K562 (cell line): Measurements from ENCODE around the gene LRRC3. TPM values are rescaled to one million over a fixed set of nuclear protein-coding genes. Genes with fewer than 3 reads are reported as not detected.

ENCODE experiments used
- ATAC-seq: fragments of 200-7000 bp; cut with Tn5 transposase; 3 replicates; pipeline ENCODE4 v1.9.1; 2020; ENCODE audit warnings: moderate library complexity
- BruUV-seq: library from RNA; stranded (reverse); fragments of 400-500 nt; replicated peaks from 2 replicates; lab custom pipeline; 2021; lab: Mats Ljungman, UMichigan
- CTCF ChIA-PET: fragments of 300-600 bp; formaldehyde crosslinking; extraction: SDS; loops from one replicate; lab custom pipeline; 2021; ENCODE audit warnings: low intra/inter-chr PET ratio; lab: Yijun Ruan, JAX
- POLR2A ChIA-PET: fragments of 300-600, 350-650 bp; sonication (Branson Sonifier 250); formaldehyde crosslinking; extraction: SDS; loops from one replicate; lab custom pipeline; 2021; ENCODE audit warnings: antibody characterized with exemption, inconsistent platforms; lab: Yijun Ruan, JAX
- DNase-seq, 4 experiments: peaks; one replicate each; pipeline versions ENCODE4 v3.0.0 to v3.0.0-alpha.2; 2011 to 2018; ENCODE audit warnings: low spot score in 3 of 4, mixed read lengths in 3 of 4; ENCODE audit errors: extremely low read depth in 1 of 4
- FAIRE-seq: peaks from 2 replicates; lab custom pipeline; 2011; peaks lifted over from hg19 to GRCh38; lab: Jason Lieb, UNC
- H2AFZ ChIP-seq: 2 replicates; pipeline ENCODE4 v1.6.0; 2011; ENCODE audit warnings: low read depth, low read length, control low read depth, inconsistent platforms
- H3K27ac ChIP-seq: fragments of 200-600 bp; 3 replicates; pipeline ENCODE4 v1.8.0; 2011; ENCODE audit warnings: low read depth, mild to moderate bottlenecking, control low read depth, inconsistent platforms, low read length, moderate library complexity, mixed read lengths; ENCODE audit errors: extremely low read depth
- H3K27me3 ChIP-seq, 2 experiments: fragments of 300-600 bp in 1 of 2; 2 replicates in 1 of 2; 3 replicates in 1 of 2; pipeline versions ENCODE4 v1.6.0 to v1.8.0; 2011; ENCODE audit warnings: inconsistent platforms in 2 of 2, low read length in 2 of 2, mild to moderate bottlenecking in 1 of 2, mixed read lengths in 1 of 2, moderate library complexity in 1 of 2; ENCODE audit not compliant: control insufficient read depth in 2 of 2, insufficient read depth in 2 of 2
- H3K36me3 ChIP-seq: fragments of 300-600 bp; 3 replicates; pipeline ENCODE4 v1.8.0; 2011; ENCODE audit warnings: mild to moderate bottlenecking, low read length, inconsistent platforms; ENCODE audit not compliant: control insufficient read depth, insufficient read depth
- H3K4me1 ChIP-seq, 2 experiments: fragments of 200-600 bp in 1 of 2; replicated peaks in 1 of 2; 2 replicates in 1 of 2; 3 replicates in 1 of 2; pipeline versions ENCODE4 v1.5.1 to v1.8.0; 2011; ENCODE audit warnings: inconsistent platforms in 2 of 2, low read length in 2 of 2, mild to moderate bottlenecking in 1 of 2, mixed read lengths in 1 of 2, moderate library complexity in 1 of 2; ENCODE audit not compliant: control insufficient read depth in 2 of 2, insufficient read depth in 2 of 2
- H3K4me2 ChIP-seq: 2 replicates; pipeline ENCODE4 v1.6.1; 2011; ENCODE audit warnings: low read length, control low read depth, inconsistent platforms, mixed read lengths; ENCODE audit not compliant: insufficient read depth
- H3K4me3 ChIP-seq: fragments of 200-600 bp; sonication (generic), shearing (Covaris generic); 2 replicates; pipeline ENCODE4 v1.5.1; 2016; ENCODE audit warnings: control low read depth, inconsistent platforms
- H3K79me2 ChIP-seq: fragments of 200-600 bp; 3 replicates; pipeline ENCODE4 v1.8.0; 2011; ENCODE audit warnings: low read length, inconsistent platforms; ENCODE audit not compliant: control insufficient read depth, insufficient read depth
- H3K9ac ChIP-seq, 2 experiments: 2 replicates each; pipeline versions ENCODE4 v1.6.0 to v1.6.1; 2011; ENCODE audit warnings: low read depth in 2 of 2, low read length in 2 of 2, control low read depth in 1 of 2, inconsistent platforms in 1 of 2, mild to moderate bottlenecking in 1 of 2, mixed read lengths in 1 of 2; ENCODE audit not compliant: insufficient read depth in 1 of 2
- H3K9me1 ChIP-seq: one replicate; pipeline ENCODE4 v1.6.0; 2011; ENCODE audit warnings: inconsistent platforms, mild to moderate bottlenecking, low read length, moderate library complexity; ENCODE audit not compliant: control insufficient read depth, insufficient read depth
- H3K9me3 ChIP-seq: replicated peaks from 2 replicates; pipeline ENCODE4 v1.5.1; 2011; ENCODE audit warnings: low read depth, low read length, inconsistent platforms; ENCODE audit not compliant: control insufficient read depth, insufficient read depth
- H4K20me1 ChIP-seq: replicated peaks from 2 replicates; pipeline ENCODE4 v1.6.1; 2011; ENCODE audit warnings: low read length, inconsistent platforms, mixed read lengths; ENCODE audit not compliant: control insufficient read depth, insufficient read depth
- ETV5 ChIP-seq: sonication (generic); formaldehyde crosslinking; IDR thresholded peaks from 2 replicates; pipeline ENCODE4 v1.4.0; 2020; ENCODE audit warnings: low read depth, mild to moderate bottlenecking, missing genetic modification reagents
- HNRNPH1 ChIP-seq: fragments of 200-400 bp; formaldehyde crosslinking; optimal IDR thresholded peaks from 2 replicates; pipeline ENCODE3; 2017; ENCODE audit warnings: low read depth, mild to moderate bottlenecking, low read length, moderate library complexity
- NCOA1 ChIP-seq: fragments of 450-650 bp; IDR thresholded peaks from 2 replicates; pipeline ENCODE4 v1.6.1; 2016; ENCODE audit warnings: low read depth
- NFATC3 ChIP-seq: fragments of 450-650 bp; IDR thresholded peaks from 2 replicates; pipeline ENCODE4 v1.6.1; 2017; ENCODE audit warnings: mild to moderate bottlenecking
- PHB ChIP-seq: fragments of 250-450 bp; sonication (Bioruptor Pico); IDR thresholded peaks from 2 replicates; pipeline ENCODE4 v1.5.0; 2021
- SMAD2 ChIP-seq: fragments of 150-350 bp; IDR thresholded peaks from 2 replicates; pipeline ENCODE4 v1.6.1; 2014; ENCODE audit warnings: low read depth, mild to moderate bottlenecking, low read length
- ZNF511 ChIP-seq: sonication (generic); formaldehyde crosslinking; IDR thresholded peaks from 2 replicates; pipeline ENCODE4 v1.8.0; 2022; ENCODE audit warnings: mild to moderate bottlenecking, missing genetic modification reagents
- ZNF75A ChIP-seq: fragments of 450-650 bp; formaldehyde crosslinking; IDR thresholded peaks from 2 replicates; pipeline ENCODE4 v1.4.0; 2020; ENCODE audit warnings: mild to moderate bottlenecking
- WGBS: fragments of 100-300 bp; shearing (Covaris generic); methylation state at CpG from one replicate; pipeline ENCODE4 v1.1.6; 2016; ENCODE audit warnings: low coverage, mixed read lengths; ENCODE audit not compliant: insufficient coverage; ENCODE audit errors: missing lambda C conversion rate; 5-methylcytosine and 5-hydroxymethylcytosine counted together
- in situ Hi-C: fragments of 300-500 bp; cut with MboI; formaldehyde crosslinking; loops from 4 replicates; pipeline ENCODE4 v1.15.0; 2018; ENCODE audit warnings: inconsistent platforms, mixed read lengths
- intact Hi-C: fragments of 100-400 bp; cut with micrococcal nuclease; formaldehyde crosslinking; loops from 2 replicates; pipeline ENCODE4 v1.14.2; 2022
- polyA plus RNA-seq, 8 experiments: library from polyadenylated mRNA; depleted of rRNA in 4 of 8; stranded (reverse) in 5 of 8; unstranded in 3 of 8; fragments of >200 nt; fragmentation: Nextera tagmentation in 2 of 8; fragmentation: Illumina TruSeq in 1 of 8; extraction: Ambion mirVana in 2 of 8; extraction: Trizol in 1 of 8; gene quantifications; 2 replicates each; pipeline versions ENCODE4 v1.2.1 to v1.2.3, GENCODE V29; 2011 to 2014; ENCODE audit warnings: inconsistent platforms in 1 of 8, missing spikeins in 1 of 8
- total RNA-seq, 7 experiments: library from RNA; depleted of rRNA in 6 of 7; stranded (reverse); fragments of >200 nt in 6 of 7; fragmentation: Illumina TruSeq in 2 of 7; extraction: Trizol in 2 of 7; gene quantifications; 2 replicates each; pipeline versions ENCODE4 v1.2.1 to v1.2.3, GENCODE V29; 2011 to 2021; ENCODE audit warnings: low replicate concordance in 1 of 7

Gene LRRC3
- total and polyA plus RNA-seq, 9 of the 15 experiments (the other 6 are each of a cell fraction or from before 2014, with no cell fraction given): 0.04 TPM; not detected in 7

GRCh38 chr21:44473915-44474555 lies 18.7 kb downstream of the LRRC3 start:
- no peak for DNase-seq

DNA sequence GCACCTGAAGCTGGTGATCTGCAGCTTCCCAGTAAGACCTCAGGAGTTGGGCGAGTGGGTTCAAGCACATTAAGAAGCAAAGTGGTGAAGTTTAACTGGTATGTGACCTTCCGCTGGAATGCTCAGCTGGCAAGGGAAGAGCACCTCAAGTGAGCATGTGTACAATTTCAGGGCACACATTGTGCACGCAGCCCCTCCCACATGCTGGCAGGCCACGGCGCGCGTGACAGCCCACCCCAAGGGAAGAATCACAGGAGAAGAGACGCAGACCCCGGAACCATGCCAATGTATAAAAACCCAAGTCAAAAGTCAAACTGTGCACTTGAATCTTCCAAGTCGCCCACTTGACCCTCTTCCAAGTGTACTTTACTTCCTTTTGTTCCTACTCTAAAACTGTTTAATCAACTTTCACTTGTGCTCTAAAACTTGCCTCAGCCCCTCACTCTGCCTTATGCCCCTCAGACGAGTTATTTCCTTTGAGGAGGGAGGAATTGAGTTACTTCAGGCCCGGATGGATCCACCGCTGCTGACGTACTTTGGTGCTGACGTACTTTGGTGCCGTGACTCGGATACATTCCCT lies 20.0 kb downstream of the LRRC3 start:
- FAIRE-seq (no peak), ATAC-seq (no peak), DNase-seq (no peak)
- Histone ChIP-seq H3K4me1 (peaks cover 0 to 4% of the 10 kb centered on the region in 2 experiments; a peak in 1 of 5 replicates), H3K36me3 (no peaks in the 10 kb centered on the region), H3K4me3 (no peak overlapping the region), H3K79me2 (no peaks in the 10 kb centered on the region), H3K27ac (no peak overlapping the region), H3K27me3 (peaks cover 13 to 34% of the 10 kb centered on the region in 2 experiments; a peak in 4 of 5 replicates), H3K9ac (no peak overlapping the region), H3K4me2 (no peak overlapping the region), H2AFZ (no peak overlapping the region), H4K20me1 (no peaks in the 10 kb centered on the region), H3K9me1 (no peaks in the 10 kb centered on the region), H3K9me3 (no peaks in the 10 kb centered on the region)
- intact Hi-C loops (no loop called here), in situ Hi-C loops (no loop called here)
- BruUV-seq: no TSS peak
- WGBS: 1% methylated on average over 17 of the region's 17 CpGs
- ChIA-PET POLR2A (no interaction called here), CTCF (no interaction called here)
- TF ChIP-seq NCOA1: no peak
- no peak for TF ChIP-seq PHB (CRISPR knock-in tag)
- no peak for TF ChIP-seq ZNF511 (CRISPR knock-in tag)
- no peak for TF ChIP-seq HNRNPH1

More at GRCh38 chr21:44473915-44474555, 18.7 kb downstream of the LRRC3 start:
- Histone ChIP-seq H3K79me2 (no peaks in the 10 kb centered on the region), H3K36me3 (no peaks in the 10 kb centered on the region), H3K9ac (no peak overlapping the region), H3K4me1 (no peaks in the 10 kb centered on the region), H3K4me2 (no peak overlapping the region), H3K4me3 (no peak overlapping the region), H3K9me1 (no peaks in the 10 kb centered on the region), H3K27me3 (peaks cover 25 to 35% of the 10 kb centered on the region in 2 experiments; a peak in 4 of 5 replicates), H4K20me1 (no peaks in the 10 kb centered on the region)
- in situ Hi-C loops: no loop called here
- WGBS: 3% methylated on average over 18 of the region's 19 CpGs
- CTCF ChIA-PET: no interaction called here
- POLR2A ChIA-PET: no interaction called here
- BruUV-seq: no TSS peak
- TF ChIP-seq ZNF75A (no peak), NFATC3 (no peak), SMAD2 (no peak), ETV5 (CRISPR knock-in tag) (no peak)
- TF ChIP-seq, all 486 proteins: peak for 0
- H3K27ac ChIP-seq: no peak overlapping the region
- ATAC-seq: no peak
- H2AFZ ChIP-seq: no peak overlapping the region
- no peak for FAIRE-seq
- intact Hi-C loops: no loop called here
- no peaks in the 10 kb centered on the region for H3K9me3 ChIP-seq
